ENCODE measurements around the gene ARHGEF19. TPM values are rescaled to one million over a fixed set of nuclear protein-coding genes. Genes with fewer than 3 reads are reported as not detected.

Gene ARHGEF19
- total RNA-seq, 3 donors from 2014 or later = 5.3 to 13.3 (median 9.0) TPM

Other genes with a start within 250 kb of the ARHGEF19 start
- gene ZBTB17, start 236.6 kb downstream of the ARHGEF19 start, total RNA-seq = 10 to 100 TPM; 29.2 to 40.8 (median 34.6) TPM
- gene SRARP, start 208.4 kb downstream of the ARHGEF19 start, total RNA-seq = not detected
- 10 to 100 TPM in 2 of 3 donors, 1 to 10 TPM in 1; 1.5 to 78.0 (median 13.0) TPM for gene HSPB7, start 194.6 kb downstream of the ARHGEF19 start, total RNA-seq
- gene CLCNKA, start 190.6 kb downstream of the ARHGEF19 start, total RNA-seq = 1 to 10 TPM in 2 of 3 donors, not detected in 1; 1.3 to 3.4 TPM
- gene CLCNKB, start 168.9 kb downstream of the ARHGEF19 start, total RNA-seq = 1 to 10 TPM in 1 of 3 donors, not detected in 2; 1.2 TPM
- gene FAM131C, start 139.0 kb downstream of the ARHGEF19 start, total RNA-seq = 1 to 10 TPM in 1 of 3 donors, not detected in 2; 3.5 TPM
- 10 to 100 TPM; 36.8 to 43.5 (median 43.5) TPM for gene EPHA2, start 56.6 kb downstream of the ARHGEF19 start, total RNA-seq
- 1 to 10 TPM; 5.3 to 9.9 (median 5.9) TPM for gene CPLANE2, start 24.5 kb upstream of the ARHGEF19 start, total RNA-seq
- gene FBXO42, start 139.8 kb upstream of the ARHGEF19 start, total RNA-seq = 10 to 100 TPM; 12.9 to 20.6 (median 16.3) TPM
- 100 to 1,000 TPM; 105 to 120 (median 112) TPM for gene SZRD1, start 154.6 kb upstream of the ARHGEF19 start, total RNA-seq
- under 1 TPM in 1 of 3 donors, not detected in 2; 0.22 TPM for gene SPATA21, start 224.8 kb upstream of the ARHGEF19 start, total RNA-seq
- gene NECAP2, start 228.1 kb upstream of the ARHGEF19 start, total RNA-seq = 10 to 100 TPM; 34.4 to 50.9 (median 43.8) TPM